ENCODE results near the gene FAM117B.

DNA sequence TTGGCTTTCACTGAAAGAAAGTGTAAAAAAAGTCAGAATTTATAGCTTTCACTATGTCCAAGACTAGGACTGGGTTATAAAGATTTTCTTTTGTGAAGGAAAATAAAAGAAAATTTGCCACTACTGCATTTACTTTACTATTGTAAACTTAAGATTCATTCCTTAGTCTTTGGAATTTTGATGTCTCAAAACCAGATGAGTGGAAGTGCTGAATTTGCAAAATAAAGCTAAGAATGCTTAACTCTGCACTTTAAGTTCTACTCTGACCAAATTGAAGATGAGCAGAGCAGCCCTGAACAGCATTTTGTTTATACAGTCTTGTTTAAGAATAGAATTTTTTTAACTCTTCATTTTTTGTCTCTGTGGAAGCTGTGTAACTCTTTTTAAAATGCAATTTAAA lies 134.4 kb downstream of the FAM117B start:
- TF ChIP-seq, protein P1, sequence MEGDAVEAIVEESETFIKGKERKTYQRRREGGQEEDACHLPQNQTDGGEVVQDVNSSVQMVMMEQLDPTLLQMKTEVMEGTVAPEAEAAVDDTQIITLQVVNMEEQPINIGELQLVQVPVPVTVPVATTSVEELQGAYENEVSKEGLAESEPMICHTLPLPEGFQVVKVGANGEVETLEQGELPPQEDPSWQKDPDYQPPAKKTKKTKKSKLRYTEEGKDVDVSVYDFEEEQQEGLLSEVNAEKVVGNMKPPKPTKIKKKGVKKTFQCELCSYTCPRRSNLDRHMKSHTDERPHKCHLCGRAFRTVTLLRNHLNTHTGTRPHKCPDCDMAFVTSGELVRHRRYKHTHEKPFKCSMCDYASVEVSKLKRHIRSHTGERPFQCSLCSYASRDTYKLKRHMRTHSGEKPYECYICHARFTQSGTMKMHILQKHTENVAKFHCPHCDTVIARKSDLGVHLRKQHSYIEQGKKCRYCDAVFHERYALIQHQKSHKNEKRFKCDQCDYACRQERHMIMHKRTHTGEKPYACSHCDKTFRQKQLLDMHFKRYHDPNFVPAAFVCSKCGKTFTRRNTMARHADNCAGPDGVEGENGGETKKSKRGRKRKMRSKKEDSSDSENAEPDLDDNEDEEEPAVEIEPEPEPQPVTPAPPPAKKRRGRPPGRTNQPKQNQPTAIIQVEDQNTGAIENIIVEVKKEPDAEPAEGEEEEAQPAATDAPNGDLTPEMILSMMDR (IDR thresholded peaks at IDR 0.05): no peak
- TF ChIP-seq POLR2A (IDR thresholded peaks at IDR 0.05) (no peak), EP300 (IDR thresholded peaks at IDR 0.05) (no peak), POLR2AphosphoS5 (IDR thresholded peaks at IDR 0.05) (no peak)

Data from upper lobe of left lung (tissue), 4 donors.